ENCODE measurements around the gene RBP2. TPM values are rescaled to one million over a fixed set of nuclear protein-coding genes. Genes with fewer than 3 reads are reported as not detected.

The RBP2 gene
- polyA plus RNA-seq, 2 of the 4 experiments (the other 2 are of a cell fraction) = not detected

DNA sequence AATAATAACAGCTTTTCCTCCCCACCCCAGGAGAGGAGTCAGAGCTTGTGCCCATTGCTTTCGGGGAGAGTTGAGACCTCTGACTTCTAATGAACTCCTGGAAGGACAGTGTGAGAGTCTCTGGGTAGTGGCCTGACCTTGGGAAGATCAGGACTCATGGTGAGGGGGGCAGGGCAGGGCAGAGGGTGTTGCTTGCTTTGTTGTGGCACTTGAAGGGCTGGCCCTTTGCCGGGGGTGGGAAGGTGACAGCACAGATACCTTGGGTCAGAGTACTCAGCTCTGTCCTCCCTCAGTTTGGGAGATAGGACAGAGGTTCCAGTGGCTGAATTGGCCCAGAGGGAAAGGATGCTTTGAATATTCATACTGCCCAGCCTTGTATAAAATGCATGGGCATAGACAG is 15.8 kb downstream of the RBP2 start (continued):
- TF ChIP-seq, protein P1, sequence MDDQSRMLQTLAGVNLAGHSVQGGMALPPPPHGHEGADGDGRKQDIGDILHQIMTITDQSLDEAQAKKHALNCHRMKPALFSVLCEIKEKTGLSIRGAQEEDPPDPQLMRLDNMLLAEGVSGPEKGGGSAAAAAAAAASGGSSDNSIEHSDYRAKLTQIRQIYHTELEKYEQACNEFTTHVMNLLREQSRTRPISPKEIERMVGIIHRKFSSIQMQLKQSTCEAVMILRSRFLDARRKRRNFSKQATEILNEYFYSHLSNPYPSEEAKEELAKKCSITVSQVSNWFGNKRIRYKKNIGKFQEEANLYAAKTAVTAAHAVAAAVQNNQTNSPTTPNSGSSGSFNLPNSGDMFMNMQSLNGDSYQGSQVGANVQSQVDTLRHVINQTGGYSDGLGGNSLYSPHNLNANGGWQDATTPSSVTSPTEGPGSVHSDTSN (IDR thresholded peaks at IDR 0.05) = no peak
- TF ChIP-seq NPAS2 (CRISPR knock-in tag; IDR thresholded peaks at IDR 0.05; ENCODE audit: borderline replicate concordance) = no peak
- TF ChIP-seq FOXS1 (CRISPR knock-in tag; IDR thresholded peaks at IDR 0.05) = no peak

DNA sequence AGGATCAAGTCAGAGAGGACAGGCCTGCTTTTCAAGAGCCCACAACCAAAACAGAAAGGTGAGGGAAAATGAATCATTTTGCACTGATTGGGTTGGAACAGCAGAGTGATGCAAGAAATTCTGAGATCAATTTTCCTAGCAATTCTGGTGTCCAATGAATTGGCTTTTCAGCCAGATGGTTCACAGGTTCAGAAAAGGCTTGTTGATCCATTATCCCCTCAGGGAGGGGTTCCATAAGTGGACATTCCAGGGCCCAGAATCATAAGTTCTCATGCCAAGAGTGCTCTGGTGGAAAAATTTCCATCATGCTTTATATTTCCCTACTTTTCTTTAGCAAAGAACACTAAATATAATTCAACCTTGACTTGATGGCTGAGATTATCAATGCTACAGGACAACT is 16.2 kb downstream of the RBP2 start:
- Histone ChIP-seq H3K4me1 (no peaks in the 10 kb centered on the region), H3K9me3 (no peaks in the 10 kb centered on the region), H3K27ac (no peak overlapping the region), H3K4me3 (no peak overlapping the region), H3K4me2 (no peak overlapping the region)
- CTCF ChIA-PET = interaction anchor here (0.7 kb wide), 1 partner anchor 213 kb away, joined by 3 read pairs; no protein-coding TSS in a partner anchor
- DNase-seq (ENCODE audit: low read depth in 1 of 2, low spot score in 1 of 2) = no peak
- TF ChIP-seq EP300 (IDR thresholded peaks at IDR 0.05) (no peak), RFX5 (IDR thresholded peaks at IDR 0.05) (no peak), TP53 (CRISPR knock-in tag; IDR thresholded peaks at IDR 0.05) (no peak), EHMT2 (IDR thresholded peaks at IDR 0.05; ENCODE audit: low read depth) (no peak), KDM5A (IDR thresholded peaks at IDR 0.05) (no peak), HOXA7 (CRISPR knock-in tag; IDR thresholded peaks at IDR 0.05) (no peak), HOXB5 (CRISPR knock-in tag; IDR thresholded peaks at IDR 0.05) (no peak), RNF2 (IDR thresholded peaks at IDR 0.05; ENCODE audit: borderline replicate concordance, low read depth) (no peak), NFE2L2 (conservative IDR thresholded peaks at IDR 0.05; ENCODE audit: low read length) (no peak), ZNF302 (CRISPR knock-in tag; IDR thresholded peaks at IDR 0.05) (no peak), CHD2 (IDR thresholded peaks at IDR 0.05; ENCODE audit: low read length, partially characterized antibody) (no peak), FOXS1 (CRISPR knock-in tag; IDR thresholded peaks at IDR 0.05) (no peak), ZC3H11A (IDR thresholded peaks at IDR 0.05) (no peak)
- TF ChIP-seq, protein P2, sequence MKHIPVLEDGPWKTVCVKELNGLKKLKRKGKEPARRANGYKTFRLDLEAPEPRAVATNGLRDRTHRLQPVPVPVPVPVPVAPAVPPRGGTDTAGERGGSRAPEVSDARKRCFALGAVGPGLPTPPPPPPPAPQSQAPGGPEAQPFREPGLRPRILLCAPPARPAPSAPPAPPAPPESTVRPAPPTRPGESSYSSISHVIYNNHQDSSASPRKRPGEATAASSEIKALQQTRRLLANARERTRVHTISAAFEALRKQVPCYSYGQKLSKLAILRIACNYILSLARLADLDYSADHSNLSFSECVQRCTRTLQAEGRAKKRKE (CRISPR knock-in tag; IDR thresholded peaks at IDR 0.05; ENCODE audit: low read depth) = no peak
- TF ChIP-seq, protein P3, sequence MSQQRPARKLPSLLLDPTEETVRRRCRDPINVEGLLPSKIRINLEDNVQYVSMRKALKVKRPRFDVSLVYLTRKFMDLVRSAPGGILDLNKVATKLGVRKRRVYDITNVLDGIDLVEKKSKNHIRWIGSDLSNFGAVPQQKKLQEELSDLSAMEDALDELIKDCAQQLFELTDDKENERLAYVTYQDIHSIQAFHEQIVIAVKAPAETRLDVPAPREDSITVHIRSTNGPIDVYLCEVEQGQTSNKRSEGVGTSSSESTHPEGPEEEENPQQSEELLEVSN (IDR thresholded peaks at IDR 0.05; ENCODE audit: borderline replicate concordance, low read depth) = no peak
- POLR2A ChIA-PET = no interaction called here
- FAIRE-seq = no peak
- no peak for ATAC-seq

DNA sequence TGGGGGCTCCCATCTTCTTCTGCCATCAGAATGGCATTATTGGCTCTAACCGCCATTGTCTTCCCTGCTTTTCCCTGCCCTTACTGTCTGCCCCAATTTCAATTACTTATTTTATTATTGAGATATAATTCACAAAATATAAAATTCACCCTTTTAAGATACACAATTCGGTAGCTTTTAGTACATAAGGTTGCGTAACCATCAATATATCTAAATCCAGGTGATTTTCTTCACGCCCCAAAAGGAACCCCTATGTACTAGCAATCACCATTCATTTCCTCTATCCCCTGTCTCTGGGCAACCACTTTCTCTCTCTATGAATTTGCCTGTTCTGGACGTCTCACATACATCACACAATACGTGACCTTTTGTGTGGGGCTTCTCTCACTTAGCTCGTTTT is 18.0 kb downstream of the RBP2 start:
- no peaks in the 10 kb centered on the region for H3K4me1 ChIP-seq
- ChIA-PET POLR2A (no interaction called here), CTCF (interaction anchor here (0.7 to 1.8 kb wide), 2 partner anchors 25 to 31 kb away, joined by 3 to 6 read pairs; no protein-coding TSS in a partner anchor)
- TF ChIP-seq CEBPB (IDR thresholded peaks at IDR 0.05) (peak in 1 of 2 experiments; percentile 27; a peak in 1 of 4 replicates), POLR2AphosphoS2 (conservative IDR thresholded peaks at IDR 0.05; ENCODE audit: low read length) (no peak)
- H3K9me3 ChIP-seq = no peaks in the 10 kb centered on the region
- H3K4me2 ChIP-seq = no peak overlapping the region
- no peak overlapping the region for H3K4me3 ChIP-seq
- ATAC-seq = no peak
- 68% methylated on average over 7 of the region's 7 CpGs for WGBS (ENCODE audit: missing lambda C conversion rate)
- no peak overlapping the region for H3K27ac ChIP-seq
- DNase-seq (ENCODE audit: low read depth in 1 of 2, low spot score in 1 of 2) = no peak
- FAIRE-seq = no peak

DNA sequence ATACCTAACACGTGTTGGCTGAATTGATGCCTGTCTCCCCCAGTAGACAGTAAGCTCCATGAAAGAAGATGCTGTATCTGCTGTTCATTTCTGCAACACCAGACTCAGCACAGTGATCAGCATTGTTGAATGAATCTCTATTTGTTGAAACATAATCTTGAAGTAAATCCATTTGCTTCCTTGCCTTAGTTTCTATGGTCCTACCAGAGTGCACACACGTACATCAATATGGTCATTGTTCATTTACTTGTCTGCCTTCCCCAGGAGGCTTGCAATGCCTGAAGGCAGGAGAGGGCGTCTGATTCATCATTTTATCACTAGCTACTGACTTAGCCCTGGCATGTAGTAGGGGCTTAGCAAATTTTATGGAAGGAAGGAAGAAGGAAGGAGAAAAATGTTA is 19.2 kb downstream of the RBP2 start:
- ATAC-seq = no peak
- FAIRE-seq = no peak
- 47% methylated on average over 3 of the region's 3 CpGs for WGBS (ENCODE audit: missing lambda C conversion rate)
- H3K4me1 ChIP-seq = no peaks in the 10 kb centered on the region
- H3K4me3 ChIP-seq = no peak overlapping the region
- TF ChIP-seq BHLHE40 (IDR thresholded peaks at IDR 0.05; ENCODE audit: low read depth, low read length) = no peak
- TF ChIP-seq, protein P3 (IDR thresholded peaks at IDR 0.05; ENCODE audit: borderline replicate concordance, low read depth) = no peak
- no peak overlapping the region for H3K27ac ChIP-seq
- H3K9me3 ChIP-seq = no peaks in the 10 kb centered on the region
- ChIA-PET CTCF (interaction anchor here (0.9 to 2.1 kb wide), 3 partner anchors 30 to 345 kb away, joined by 3 to 8 read pairs (median 6); no protein-coding TSS in a partner anchor), POLR2A (no interaction called here)
- no peak for DNase-seq (ENCODE audit: low read depth in 1 of 2, low spot score in 1 of 2)
- H3K4me2 ChIP-seq = no peak overlapping the region
